K562 (cell line): ENCODE measurements around the gene ACSBG1. TPM values are rescaled to one million over a fixed set of nuclear protein-coding genes. Genes with fewer than 3 reads are reported as not detected.
A peak's percentile ranks its signal among the peaks of the same experiment; 100 is the strongest.

Source experiments
- ATAC-seq: fragments of 200-7000 bp; cut with Tn5 transposase; 3 replicates; pipeline ENCODE4 v1.9.1; 2020; ENCODE audit warnings: moderate library complexity
- BruUV-seq: library from RNA; stranded (reverse); fragments of 400-500 nt; replicated peaks from 2 replicates; lab custom pipeline; 2021; lab: Mats Ljungman, UMichigan
- CTCF ChIA-PET: fragments of 300-600 bp; formaldehyde crosslinking; extraction: SDS; loops from one replicate; lab custom pipeline; 2021; ENCODE audit warnings: low intra/inter-chr PET ratio; lab: Yijun Ruan, JAX
- POLR2A ChIA-PET: fragments of 300-600, 350-650 bp; sonication (Branson Sonifier 250); formaldehyde crosslinking; extraction: SDS; loops from one replicate; lab custom pipeline; 2021; ENCODE audit warnings: antibody characterized with exemption, inconsistent platforms; lab: Yijun Ruan, JAX
- DNase-seq, 4 experiments: peaks; one replicate each; pipeline versions ENCODE4 v3.0.0 to v3.0.0-alpha.2; 2011 to 2018; ENCODE audit warnings: low spot score in 3 of 4, mixed read lengths in 3 of 4; ENCODE audit errors: extremely low read depth in 1 of 4
- FAIRE-seq: peaks from 2 replicates; lab custom pipeline; 2011; peaks lifted over from hg19 to GRCh38; lab: Jason Lieb, UNC
- H2AFZ ChIP-seq: 2 replicates; pipeline ENCODE4 v1.6.0; 2011; ENCODE audit warnings: low read depth, low read length, control low read depth, inconsistent platforms
- H3K27ac ChIP-seq: fragments of 200-600 bp; 3 replicates; pipeline ENCODE4 v1.8.0; 2011; ENCODE audit warnings: low read depth, mild to moderate bottlenecking, control low read depth, inconsistent platforms, low read length, moderate library complexity, mixed read lengths; ENCODE audit errors: extremely low read depth
- H3K27me3 ChIP-seq, 2 experiments: fragments of 300-600 bp in 1 of 2; 2 replicates in 1 of 2; 3 replicates in 1 of 2; pipeline versions ENCODE4 v1.6.0 to v1.8.0; 2011; ENCODE audit warnings: inconsistent platforms in 2 of 2, low read length in 2 of 2, mild to moderate bottlenecking in 1 of 2, mixed read lengths in 1 of 2, moderate library complexity in 1 of 2; ENCODE audit not compliant: control insufficient read depth in 2 of 2, insufficient read depth in 2 of 2
- H3K36me3 ChIP-seq: fragments of 300-600 bp; 3 replicates; pipeline ENCODE4 v1.8.0; 2011; ENCODE audit warnings: mild to moderate bottlenecking, low read length, inconsistent platforms; ENCODE audit not compliant: control insufficient read depth, insufficient read depth
- H3K4me1 ChIP-seq, 2 experiments: fragments of 200-600 bp in 1 of 2; replicated peaks in 1 of 2; 2 replicates in 1 of 2; 3 replicates in 1 of 2; pipeline versions ENCODE4 v1.5.1 to v1.8.0; 2011; ENCODE audit warnings: inconsistent platforms in 2 of 2, low read length in 2 of 2, mild to moderate bottlenecking in 1 of 2, mixed read lengths in 1 of 2, moderate library complexity in 1 of 2; ENCODE audit not compliant: control insufficient read depth in 2 of 2, insufficient read depth in 2 of 2
- H3K4me2 ChIP-seq: 2 replicates; pipeline ENCODE4 v1.6.1; 2011; ENCODE audit warnings: low read length, control low read depth, inconsistent platforms, mixed read lengths; ENCODE audit not compliant: insufficient read depth
- H3K4me3 ChIP-seq: fragments of 200-600 bp; sonication (generic), shearing (Covaris generic); 2 replicates; pipeline ENCODE4 v1.5.1; 2016; ENCODE audit warnings: control low read depth, inconsistent platforms
- H3K79me2 ChIP-seq: fragments of 200-600 bp; 3 replicates; pipeline ENCODE4 v1.8.0; 2011; ENCODE audit warnings: low read length, inconsistent platforms; ENCODE audit not compliant: control insufficient read depth, insufficient read depth
- H3K9ac ChIP-seq, 2 experiments: 2 replicates each; pipeline versions ENCODE4 v1.6.0 to v1.6.1; 2011; ENCODE audit warnings: low read depth in 2 of 2, low read length in 2 of 2, control low read depth in 1 of 2, inconsistent platforms in 1 of 2, mild to moderate bottlenecking in 1 of 2, mixed read lengths in 1 of 2; ENCODE audit not compliant: insufficient read depth in 1 of 2
- H3K9me1 ChIP-seq: one replicate; pipeline ENCODE4 v1.6.0; 2011; ENCODE audit warnings: inconsistent platforms, mild to moderate bottlenecking, low read length, moderate library complexity; ENCODE audit not compliant: control insufficient read depth, insufficient read depth
- H3K9me3 ChIP-seq: replicated peaks from 2 replicates; pipeline ENCODE4 v1.5.1; 2011; ENCODE audit warnings: low read depth, low read length, inconsistent platforms; ENCODE audit not compliant: control insufficient read depth, insufficient read depth
- H4K20me1 ChIP-seq: replicated peaks from 2 replicates; pipeline ENCODE4 v1.6.1; 2011; ENCODE audit warnings: low read length, inconsistent platforms, mixed read lengths; ENCODE audit not compliant: control insufficient read depth, insufficient read depth
- C11orf30 ChIP-seq: fragments of 450-650 bp; IDR thresholded peaks from 2 replicates; pipeline ENCODE4 v1.6.1; 2016; ENCODE audit warnings: low read depth, mild to moderate bottlenecking
- CEBPZ ChIP-seq: fragments of 150-350 bp; IDR thresholded peaks from 2 replicates; pipeline ENCODE4 v1.6.1; 2014; ENCODE audit warnings: low read depth, mild to moderate bottlenecking, low read length, borderline replicate concordance
- ELK1 ChIP-seq: sonication (generic); formaldehyde crosslinking; IDR thresholded peaks from 2 replicates; pipeline ENCODE4 v1.8.1; 2022; ENCODE audit warnings: missing genetic modification reagents
- ZNF316 ChIP-seq: fragments of 450-650 bp; IDR thresholded peaks from 2 replicates; pipeline ENCODE4 v1.6.1; 2016
- WGBS: fragments of 100-300 bp; shearing (Covaris generic); methylation state at CpG from one replicate; pipeline ENCODE4 v1.1.6; 2016; ENCODE audit warnings: low coverage, mixed read lengths; ENCODE audit not compliant: insufficient coverage; ENCODE audit errors: missing lambda C conversion rate; 5-methylcytosine and 5-hydroxymethylcytosine counted together
- in situ Hi-C: fragments of 300-500 bp; cut with MboI; formaldehyde crosslinking; loops from 4 replicates; pipeline ENCODE4 v1.15.0; 2018; ENCODE audit warnings: inconsistent platforms, mixed read lengths
- intact Hi-C: fragments of 100-400 bp; cut with micrococcal nuclease; formaldehyde crosslinking; loops from 2 replicates; pipeline ENCODE4 v1.14.2; 2022
- polyA plus RNA-seq, 8 experiments: library from polyadenylated mRNA; depleted of rRNA in 4 of 8; stranded (reverse) in 5 of 8; unstranded in 3 of 8; fragments of >200 nt; fragmentation: Nextera tagmentation in 2 of 8; fragmentation: Illumina TruSeq in 1 of 8; extraction: Ambion mirVana in 2 of 8; extraction: Trizol in 1 of 8; gene quantifications; 2 replicates each; pipeline versions ENCODE4 v1.2.1 to v1.2.3, GENCODE V29; 2011 to 2014; ENCODE audit warnings: inconsistent platforms in 1 of 8, missing spikeins in 1 of 8
- total RNA-seq, 7 experiments: library from RNA; depleted of rRNA in 6 of 7; stranded (reverse); fragments of >200 nt in 6 of 7; fragmentation: Illumina TruSeq in 2 of 7; extraction: Trizol in 2 of 7; gene quantifications; 2 replicates each; pipeline versions ENCODE4 v1.2.1 to v1.2.3, GENCODE V29; 2011 to 2021; ENCODE audit warnings: low replicate concordance in 1 of 7

The ACSBG1 gene
- total and polyA plus RNA-seq, 9 of the 15 experiments (the other 6 are each of a cell fraction or from before 2014, with no cell fraction given) = 0.36 to 6.4 (median 2.5) TPM

GRCh38 chr15:78257681-78258080 lies 23.3 kb upstream of the ACSBG1 start (continued):
- TF ChIP-seq CEBPZ = no peak

- no TSS peak for BruUV-seq
- H2AFZ ChIP-seq = no peak overlapping the region
- no peak overlapping the region for H3K9ac ChIP-seq
- intact Hi-C loops = no loop called here
- CTCF ChIA-PET = no interaction called here
- no peak for DNase-seq
- no peak for FAIRE-seq
- H3K27me3 ChIP-seq = no peaks in the 10 kb centered on the region
- H3K4me1 ChIP-seq = peaks cover 0 to 9% of the 10 kb centered on the region in 2 experiments; a peak in 2 of 5 replicates
- H3K36me3 ChIP-seq = no peaks in the 10 kb centered on the region
- no peaks in the 10 kb centered on the region for H3K9me3 ChIP-seq
- no peak overlapping the region for H3K4me2 ChIP-seq
- peak; percentile 58 for TF ChIP-seq ZNF316
- no peak for TF ChIP-seq ELK1
- TF ChIP-seq C11orf30 = peak; percentile 30
- H3K27ac ChIP-seq = no peak overlapping the region
- no peaks in the 10 kb centered on the region for H3K79me2 ChIP-seq
- in situ Hi-C loops = no loop called here
- no peaks in the 10 kb centered on the region for H3K9me1 ChIP-seq
- H4K20me1 ChIP-seq = no peaks in the 10 kb centered on the region
- WGBS = 34% methylated on average over 3 of the region's 3 CpGs
- no peak overlapping the region for H3K4me3 ChIP-seq
- POLR2A ChIA-PET = interaction anchor here (1.3 kb wide), 1 partner anchor 136 kb away, joined by 3 read pairs; no protein-coding TSS in a partner anchor
- no peak for ATAC-seq
Observed at GRCh38 chr15:78256044-78256437, 21.7 kb upstream of the ACSBG1 start.
